RPMI7951 (cell line): ENCODE data around the gene TMEM120A. TPM values are rescaled to one million over a fixed set of nuclear protein-coding genes. Genes with fewer than 3 reads are reported as not detected.
A peak's percentile ranks its signal among the peaks of the same experiment; 100 is the strongest.
"Not testable (repeated sequence)": the region's sequence is repeated elsewhere in the genome, so short reads cannot be mapped to it uniquely, and the experiment has no call there.

Experiments
- DNase-seq: peaks from one replicate; pipeline ENCODE4 v3.0.0-alpha.2; 2012; ENCODE audit warnings: low read depth
- total RNA-seq: library from RNA; depleted of rRNA; stranded (reverse); fragments of >200 nt; shearing (Covaris generic); gene quantifications from 2 replicates; pipeline ENCODE4 v1.2.3, GENCODE V29; 2014; rRNA removed

Gene TMEM120A
- 26.8 and 27.8 TPM in 2 replicates for total RNA-seq

- DNase-seq, result peak; percentile 92
Measured at GRCh38 chr7:75994388-75995051, at the start of gene TMEM120A. Gene TMEM120A (minus strand): TSS chr7:75994595. CDS start chr7:75994570, 25 bp downstream.

- DNase-seq, result no peak
Measured at GRCh38 chr7:76040126-76040525, 45.7 kb upstream of the TMEM120A start.

DNA sequence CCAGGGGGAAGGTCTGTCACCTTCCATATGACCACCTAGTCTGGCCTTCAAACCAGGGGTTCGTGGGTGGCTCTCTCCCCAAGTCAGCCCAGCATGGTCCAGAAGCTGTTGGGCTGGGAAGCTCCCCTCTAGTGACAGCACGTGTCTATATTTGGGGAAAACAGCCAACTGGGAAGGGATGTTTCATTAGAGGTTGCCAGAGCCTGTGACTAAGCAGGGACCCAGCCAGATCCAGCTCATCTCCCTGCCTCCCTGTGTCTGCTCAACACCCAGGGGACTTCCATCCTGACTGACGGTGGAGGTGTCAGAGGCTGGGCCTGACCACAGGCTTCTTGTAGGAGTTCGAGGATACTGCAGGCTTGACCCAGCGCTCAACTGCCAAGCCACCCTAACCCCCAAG is 42.9 kb upstream of the TMEM120A start:
- DNase-seq, result peak; percentile 69

DNA sequence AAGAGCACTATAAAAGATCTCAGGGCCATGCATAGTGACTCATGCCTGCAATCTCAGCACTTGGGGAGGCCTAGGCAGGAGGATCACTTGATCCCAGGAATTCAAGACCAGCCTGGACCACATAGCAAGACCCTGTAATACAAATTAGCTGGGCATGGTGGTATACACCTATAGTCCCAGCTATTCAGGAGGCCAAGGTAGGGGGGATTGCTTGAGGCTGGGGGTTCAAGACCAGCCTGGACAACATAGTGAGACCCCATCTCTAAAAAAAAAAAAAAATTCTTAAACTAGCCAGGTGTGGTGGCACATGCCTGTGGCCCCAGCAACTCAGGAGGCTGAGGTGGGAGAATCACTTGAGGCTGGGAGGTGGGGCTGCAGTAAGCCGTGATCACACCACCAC is 37.6 kb upstream of the TMEM120A start:
- no peak for DNase-seq

DNA sequence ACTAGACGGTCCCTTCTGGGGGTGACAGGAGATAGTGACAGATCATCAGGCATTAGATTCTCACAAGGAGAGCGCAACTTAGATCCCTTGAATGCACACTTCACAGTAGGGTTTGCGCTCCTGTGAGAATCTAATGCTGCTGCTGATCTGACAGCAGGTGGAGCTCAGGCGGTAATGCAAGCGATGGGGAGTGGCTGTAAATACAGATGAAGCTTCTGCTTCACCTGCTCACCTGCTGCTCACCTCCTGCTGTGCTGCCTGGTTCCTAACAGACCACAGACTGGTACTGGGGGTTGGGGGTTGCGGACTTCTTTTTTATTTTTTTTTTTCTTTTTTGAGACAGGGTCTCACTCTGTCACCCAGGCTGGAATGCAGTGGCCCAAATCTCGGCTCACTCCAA is 35.3 kb upstream of the TMEM120A start:
- not testable (repeated sequence) for DNase-seq

DNA sequence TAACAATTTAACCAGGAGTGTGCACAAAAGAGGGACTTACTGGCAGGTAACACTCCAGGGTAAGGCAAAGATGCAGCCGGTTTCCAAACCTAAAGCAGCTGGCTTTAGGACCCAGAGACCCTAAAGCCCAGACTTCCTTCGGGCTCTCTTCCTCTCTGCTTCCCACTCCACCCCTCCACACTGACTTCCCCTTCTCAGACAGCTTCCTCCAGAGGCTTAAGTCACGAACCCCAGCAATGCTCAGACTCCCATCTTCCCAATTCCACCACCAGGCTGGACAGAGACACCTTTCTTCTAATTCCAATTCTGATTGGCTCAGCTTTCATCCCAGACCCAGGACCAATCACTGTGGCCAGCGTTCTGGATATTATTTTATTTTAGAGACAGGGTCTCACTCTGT is 28.6 kb upstream of the TMEM120A start:
- no peak for DNase-seq

- DNase-seq, result no peak
Measured at GRCh38 chr7:76022026-76022780, 27.8 kb upstream of the TMEM120A start.

- DNase-seq, result peak; percentile 54
Measured at GRCh38 chr7:76020031-76020714, 25.8 kb upstream of the TMEM120A start.

DNA sequence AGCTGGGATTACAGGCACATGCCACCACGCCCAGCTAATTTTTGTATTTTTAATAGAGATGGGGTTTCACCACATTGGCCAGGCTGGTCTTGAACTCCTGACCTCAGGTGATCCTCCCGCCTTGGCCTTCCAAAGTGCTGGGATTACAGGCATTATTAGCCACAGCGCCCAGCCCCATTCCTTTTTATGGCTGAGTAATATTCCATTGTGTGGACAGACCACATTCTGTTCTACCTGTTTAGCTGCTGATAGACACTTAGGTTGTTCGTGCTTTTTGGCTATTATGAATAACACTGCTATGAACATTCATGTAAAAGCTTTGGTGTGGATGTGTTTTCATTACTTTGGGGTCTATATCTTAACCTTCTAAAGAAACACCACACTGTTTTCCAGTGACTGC is 24.1 kb upstream of the TMEM120A start:
- DNase-seq, result not testable (repeated sequence)

DNA sequence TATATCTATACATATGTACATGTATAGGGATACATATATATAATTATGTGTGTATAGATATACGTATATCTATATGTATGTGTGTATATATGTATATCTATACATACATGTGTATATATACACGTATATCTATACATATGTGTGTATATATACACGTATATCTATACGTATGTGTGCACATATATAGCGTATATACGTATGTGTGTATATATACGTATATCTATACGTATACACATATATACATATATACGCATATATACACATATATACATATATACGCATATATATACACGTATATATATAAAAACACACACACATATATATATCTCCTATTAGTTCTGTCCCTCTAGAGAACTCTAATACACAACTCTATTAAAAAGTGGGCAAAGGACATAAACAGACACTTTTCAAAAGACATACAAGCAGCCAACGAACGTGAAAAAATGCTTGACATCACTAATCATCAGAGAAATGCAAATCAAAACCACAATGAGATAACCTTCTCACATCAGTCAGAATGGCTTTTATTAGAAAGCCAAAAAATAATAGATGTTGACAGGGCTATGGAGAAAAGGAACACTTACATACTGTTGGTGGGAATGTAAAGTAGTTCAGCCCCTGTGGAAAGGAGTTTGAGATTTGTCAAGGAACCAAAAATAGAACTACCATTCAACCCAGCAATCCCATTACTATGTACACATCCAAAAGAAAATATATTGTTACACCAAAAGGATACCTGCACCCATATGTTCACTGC is 22.0 kb upstream of the TMEM120A start:
- no peak for DNase-seq

DNA sequence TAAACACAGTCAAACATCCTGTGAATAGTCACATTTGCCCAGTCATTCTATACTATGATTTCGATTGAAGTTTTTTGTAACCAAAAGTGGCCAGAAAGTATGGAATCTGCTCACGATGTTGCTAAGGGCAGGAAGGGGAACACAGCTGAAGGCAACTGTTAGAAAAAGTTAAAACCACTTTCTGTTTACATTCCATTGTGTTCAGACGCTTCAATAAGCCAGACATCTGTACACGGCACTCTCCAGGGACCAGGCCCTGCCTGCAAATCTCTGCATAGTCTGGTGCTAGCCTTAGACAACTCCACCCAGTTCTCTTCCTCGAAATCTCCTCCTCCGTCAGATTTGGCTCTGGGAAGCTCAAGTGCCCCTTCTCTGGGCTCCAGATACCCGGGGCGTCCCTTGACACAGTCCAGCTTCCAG is 17.1 kb upstream of the TMEM120A start:
- DNase-seq, result no peak

GRCh38 chr7:76009672-76010600 is 15.5 kb upstream of the TMEM120A start:
- DNase-seq, result no peak

- peak; percentile 15 for DNase-seq
Measured at GRCh38 chr7:76008156-76008687, 13.8 kb upstream of the TMEM120A start.

DNA sequence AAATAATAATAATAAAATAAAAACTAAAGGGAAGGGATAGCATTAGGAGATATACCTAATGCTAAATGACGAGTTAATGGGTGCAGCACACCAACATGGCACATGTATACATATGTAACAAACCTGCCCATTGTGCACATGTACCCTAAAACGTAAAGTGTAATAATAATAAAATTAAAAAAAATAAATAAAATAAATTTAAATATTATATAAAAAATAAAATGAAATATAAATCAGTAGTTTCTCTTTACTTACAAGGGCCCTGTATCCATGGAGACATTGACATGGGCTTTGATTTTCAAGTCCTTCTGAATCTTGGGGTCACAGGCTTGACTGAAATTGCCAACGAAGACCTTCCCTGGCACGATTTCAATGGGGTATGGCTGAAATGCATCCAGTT is 10.6 kb upstream of the TMEM120A start:
- not testable (repeated sequence) for DNase-seq

DNA sequence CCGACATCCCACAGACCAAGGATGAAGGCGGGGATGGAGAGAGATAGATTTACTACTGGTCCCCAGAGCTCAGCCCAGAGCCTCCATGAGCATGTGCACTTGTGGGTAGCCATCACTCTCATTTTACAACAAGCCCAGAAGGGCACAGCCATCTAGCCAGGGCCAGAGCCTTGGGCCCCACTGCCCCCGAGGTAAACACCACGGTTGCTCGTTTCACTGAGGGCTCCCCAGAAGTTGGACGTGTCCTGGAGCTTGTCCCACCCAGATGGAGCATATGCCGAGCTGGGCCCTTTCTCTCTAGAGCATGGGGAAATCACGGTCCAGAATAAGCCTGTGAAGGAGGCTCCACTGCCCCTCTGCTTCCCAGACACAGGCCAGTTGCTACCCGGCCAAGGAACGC is 9.0 kb upstream of the TMEM120A start:
- no peak for DNase-seq

DNA sequence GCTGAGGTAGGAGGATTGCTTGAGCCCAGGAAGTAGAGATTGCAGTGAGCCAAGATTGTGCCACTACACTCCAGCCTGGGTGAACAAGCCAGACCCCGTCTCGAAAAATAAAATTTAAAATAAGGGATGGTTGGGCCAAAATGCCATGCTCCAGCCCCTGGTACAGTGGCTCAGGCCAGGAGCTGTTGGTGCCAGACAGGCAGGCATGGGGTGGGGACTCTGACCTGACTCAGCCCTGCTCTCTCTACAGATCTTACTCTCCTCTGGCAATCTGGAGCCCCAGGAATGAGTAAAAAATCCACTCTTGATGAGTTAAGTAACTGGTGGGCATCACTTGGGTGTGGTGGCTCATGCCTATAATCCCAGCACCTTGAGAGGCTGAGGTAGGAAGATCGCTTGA is 8.4 kb upstream of the TMEM120A start:
- DNase-seq, result no peak

- no peak for DNase-seq
Measured at GRCh38 chr7:76002139-76002538, 7.7 kb upstream of the TMEM120A start.

DNA sequence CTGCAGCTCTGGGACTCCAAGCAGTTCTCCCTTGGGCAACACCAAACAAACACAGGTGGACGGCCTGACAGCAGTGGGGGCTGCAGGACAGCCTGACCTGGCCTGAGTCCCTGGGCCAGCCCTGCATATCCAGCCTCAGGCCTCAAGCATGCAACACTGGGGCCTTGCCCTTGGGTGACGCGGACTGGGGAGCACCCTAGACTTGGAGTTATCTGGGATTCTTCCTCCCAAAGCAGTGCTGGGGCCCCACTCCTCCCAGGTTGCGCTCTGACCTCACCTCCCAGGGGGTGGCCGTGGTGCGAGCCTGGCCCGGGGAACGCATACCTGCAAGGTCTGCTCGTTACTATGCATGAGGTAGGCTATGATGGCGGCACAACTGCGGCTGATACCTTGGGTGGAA is 6.2 kb upstream of the TMEM120A start:
- DNase-seq, result no peak

- no peak for DNase-seq
Measured at GRCh38 chr7:75998038-75998437, 3.6 kb upstream of the TMEM120A start.

DNA sequence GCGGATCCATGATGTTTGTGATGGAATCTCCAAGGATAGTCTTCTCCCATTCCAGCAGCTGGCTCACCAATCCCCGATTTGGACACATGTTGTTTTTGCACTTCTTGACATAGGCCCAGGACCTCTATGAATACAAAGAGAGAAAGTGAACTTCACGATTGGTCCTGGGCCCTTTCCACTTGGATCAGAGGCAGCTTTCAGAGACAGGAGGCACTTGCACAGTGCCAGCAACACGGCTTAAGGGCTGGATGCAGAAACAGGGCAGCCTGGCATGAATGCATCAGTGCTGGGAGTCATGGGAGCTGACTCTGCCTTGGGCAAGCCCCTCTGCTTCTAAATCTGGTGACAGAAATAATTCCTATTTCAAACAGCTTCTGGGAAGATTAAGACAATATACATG is 2.1 kb upstream of the TMEM120A start:
- no peak for DNase-seq

- DNase-seq, result no peak
Measured at GRCh38 chr7:75995996-75996395, 1.6 kb upstream of the TMEM120A start.
